Cardiac muscle cell (in vitro differentiated cells and primary cell): ENCODE measurements around the gene HNRNPUL2. TPM values are rescaled to one million over a fixed set of nuclear protein-coding genes. Genes with fewer than 3 reads are reported as not detected.
"Not testable (repeated sequence)": the region's sequence is repeated elsewhere in the genome, so short reads cannot be mapped to it uniquely, and the experiment has no call there.

Source experiments
- DNase-seq, 2 donors: peaks; one replicate each; pipeline versions ENCODE4 v3.0.0 to v3.0.0-alpha.2; 2010 to 2017; ENCODE audit warnings: low read depth in 1 of 2, low spot score in 1 of 2
- H3K27ac ChIP-seq: fragments of 200-600 bp; sonication (generic); 2 replicates; pipeline ENCODE4 v1.5.1; 2016
- H3K27me3 ChIP-seq: fragments of 200-600 bp; sonication (generic); 2 replicates; pipeline ENCODE4 v1.6.0; 2016; ENCODE audit warnings: control low read depth
- H3K36me3 ChIP-seq: fragments of 200-600 bp; sonication (generic); 2 replicates; pipeline ENCODE4 v1.5.1; 2016; ENCODE audit warnings: control low read depth
- H3K4me1 ChIP-seq: fragments of 200-600 bp; sonication (generic); 2 replicates; pipeline ENCODE4 v1.8.1; 2017; ENCODE audit warnings: low read depth, mild to moderate bottlenecking, mixed run types
- H3K4me3 ChIP-seq: fragments of 200-600 bp; sonication (generic); 2 replicates; pipeline ENCODE4 v1.5.1; 2016; ENCODE audit warnings: mild to moderate bottlenecking
- H3K9me3 ChIP-seq: fragments of 200-600 bp; sonication (generic); 2 replicates; pipeline ENCODE4 v1.5.1; 2017; ENCODE audit warnings: low read depth, mild to moderate bottlenecking, control low read depth
- polyA plus RNA-seq: library from polyadenylated mRNA; unstranded; fragments of >200 nt; fragmentation: Nextera tagmentation; extraction: Ambion mirVana; gene quantifications from 2 replicates; pipeline ENCODE4 v1.2.1, GENCODE V29; 2016
- total RNA-seq: library from RNA; depleted of rRNA; stranded (reverse); fragments of >200 nt; gene quantifications from 2 replicates; pipeline ENCODE4 v1.2.3, GENCODE V29; 2016
- TF ChIP-seq, protein P1 (sequence below): IDR thresholded peaks from 2 replicates; pipeline ENCODE4 v1.5.1; 2012; ENCODE audit warnings: low read depth, mild to moderate bottlenecking, low read length

HNRNPUL2 gene
- total RNA-seq, result 13.7 and 20.0 TPM in 2 replicates
- polyA plus RNA-seq, result 2.9 and 3.2 TPM in 2 replicates

DNA sequence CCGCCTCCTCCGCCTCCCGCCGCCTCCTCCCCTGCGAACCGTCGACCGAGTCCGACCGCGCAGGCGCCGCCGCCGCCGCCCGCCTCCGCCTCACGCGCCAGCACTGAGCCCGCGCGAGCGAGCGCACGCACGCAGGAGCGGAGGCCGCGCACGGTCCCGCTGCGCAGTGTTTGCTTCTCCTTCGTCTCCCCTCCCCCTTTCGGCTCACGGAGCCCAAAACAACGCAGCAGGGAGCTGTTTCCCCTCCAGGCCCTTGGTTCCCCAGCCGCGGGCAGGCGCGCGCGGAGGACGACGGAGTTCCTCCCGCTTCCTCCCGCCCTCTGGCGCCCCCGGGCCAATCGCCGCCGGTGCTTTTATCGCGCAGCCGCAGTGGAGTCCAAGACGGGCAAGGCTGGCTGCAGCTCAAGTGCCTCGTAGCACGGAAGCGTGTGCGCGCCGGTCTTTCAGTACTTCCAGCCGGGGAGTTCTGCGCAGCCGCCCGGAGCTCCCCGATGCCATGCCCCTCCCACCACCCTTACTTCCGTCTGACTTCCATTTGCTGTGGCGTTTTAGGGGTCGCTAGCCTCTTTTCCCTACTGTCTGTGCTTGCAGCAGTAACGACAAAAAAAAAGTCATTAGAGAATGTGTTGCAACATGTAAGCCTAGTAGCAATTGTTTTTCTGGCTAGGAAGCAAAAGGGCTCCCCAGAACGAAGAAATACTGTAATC lies at the start of gene HNRNPUL2:
TSS of gene HNRNPUL2 (minus strand) at position 293 of the 707 bp plus-strand sequence. CDS start 301 bp downstream, outside the sequence.
- TF ChIP-seq, protein P1, sequence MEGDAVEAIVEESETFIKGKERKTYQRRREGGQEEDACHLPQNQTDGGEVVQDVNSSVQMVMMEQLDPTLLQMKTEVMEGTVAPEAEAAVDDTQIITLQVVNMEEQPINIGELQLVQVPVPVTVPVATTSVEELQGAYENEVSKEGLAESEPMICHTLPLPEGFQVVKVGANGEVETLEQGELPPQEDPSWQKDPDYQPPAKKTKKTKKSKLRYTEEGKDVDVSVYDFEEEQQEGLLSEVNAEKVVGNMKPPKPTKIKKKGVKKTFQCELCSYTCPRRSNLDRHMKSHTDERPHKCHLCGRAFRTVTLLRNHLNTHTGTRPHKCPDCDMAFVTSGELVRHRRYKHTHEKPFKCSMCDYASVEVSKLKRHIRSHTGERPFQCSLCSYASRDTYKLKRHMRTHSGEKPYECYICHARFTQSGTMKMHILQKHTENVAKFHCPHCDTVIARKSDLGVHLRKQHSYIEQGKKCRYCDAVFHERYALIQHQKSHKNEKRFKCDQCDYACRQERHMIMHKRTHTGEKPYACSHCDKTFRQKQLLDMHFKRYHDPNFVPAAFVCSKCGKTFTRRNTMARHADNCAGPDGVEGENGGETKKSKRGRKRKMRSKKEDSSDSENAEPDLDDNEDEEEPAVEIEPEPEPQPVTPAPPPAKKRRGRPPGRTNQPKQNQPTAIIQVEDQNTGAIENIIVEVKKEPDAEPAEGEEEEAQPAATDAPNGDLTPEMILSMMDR, result peak; percentile 18
- peaks cover 17% of the 10 kb centered on the region for H3K36me3 ChIP-seq
- peak within 1 kb of the TSS; percentile 90 for H3K4me3 ChIP-seq
- H3K27ac ChIP-seq, result peak within 1 kb of the TSS; percentile 98
- no peaks in the 10 kb centered on the region for H3K9me3 ChIP-seq
- DNase-seq, result peak; percentile 100
- H3K27me3 ChIP-seq, result no peaks in the 10 kb centered on the region
- peaks cover 8% of the 10 kb centered on the region for H3K4me1 ChIP-seq

DNA sequence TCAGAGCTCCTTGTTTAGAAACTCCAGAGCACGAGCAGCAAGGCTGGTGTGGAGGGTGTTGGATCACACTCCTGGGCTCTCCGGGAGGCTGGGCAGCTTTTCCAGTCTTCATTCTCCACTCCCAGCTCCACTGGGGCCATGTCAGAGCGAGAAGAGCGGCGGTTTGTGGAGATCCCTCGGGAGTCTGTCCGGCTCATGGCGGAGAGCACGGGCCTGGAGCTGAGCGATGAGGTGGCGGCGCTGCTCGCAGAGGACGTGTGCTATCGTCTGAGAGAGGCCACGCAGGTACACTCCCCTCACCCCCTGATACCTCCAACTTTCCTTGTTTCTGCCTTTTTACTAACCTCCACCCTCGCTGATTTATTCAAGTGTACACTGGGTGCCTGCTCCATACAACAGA lies 48.4 kb upstream of the HNRNPUL2 start:
- DNase-seq, result no peak
- Histone ChIP-seq H3K36me3 (peaks cover 10% of the 10 kb centered on the region), H3K27me3 (no peaks in the 10 kb centered on the region), H3K27ac (no peak overlapping the region), H3K4me3 (no peak overlapping the region), H3K9me3 (no peaks in the 10 kb centered on the region), H3K4me1 (peaks cover under 1% of the 10 kb centered on the region)
- TF ChIP-seq, protein P1, result no peak

DNA sequence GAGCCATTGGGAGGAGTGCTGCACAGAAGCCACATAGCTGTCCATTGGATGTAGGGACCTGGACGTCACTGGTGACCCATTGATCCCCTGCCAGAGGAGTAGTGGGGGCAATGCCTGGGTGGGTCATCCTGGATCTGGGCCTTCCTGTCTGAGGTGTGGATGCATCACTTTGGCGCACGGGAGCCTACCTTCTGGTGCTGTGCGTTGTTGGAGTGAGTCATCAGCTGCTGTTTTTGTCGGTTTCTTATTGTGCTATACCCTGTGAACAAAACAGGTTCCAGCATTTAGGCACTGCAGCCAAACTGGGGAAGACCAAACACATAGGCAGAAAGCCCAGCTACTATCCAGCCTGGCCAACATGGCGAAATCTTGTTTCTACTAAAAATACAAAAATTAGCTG lies 47.1 kb upstream of the HNRNPUL2 start:
- H3K27ac ChIP-seq, result no peak overlapping the region
- TF ChIP-seq, protein P1, result no peak

DNA sequence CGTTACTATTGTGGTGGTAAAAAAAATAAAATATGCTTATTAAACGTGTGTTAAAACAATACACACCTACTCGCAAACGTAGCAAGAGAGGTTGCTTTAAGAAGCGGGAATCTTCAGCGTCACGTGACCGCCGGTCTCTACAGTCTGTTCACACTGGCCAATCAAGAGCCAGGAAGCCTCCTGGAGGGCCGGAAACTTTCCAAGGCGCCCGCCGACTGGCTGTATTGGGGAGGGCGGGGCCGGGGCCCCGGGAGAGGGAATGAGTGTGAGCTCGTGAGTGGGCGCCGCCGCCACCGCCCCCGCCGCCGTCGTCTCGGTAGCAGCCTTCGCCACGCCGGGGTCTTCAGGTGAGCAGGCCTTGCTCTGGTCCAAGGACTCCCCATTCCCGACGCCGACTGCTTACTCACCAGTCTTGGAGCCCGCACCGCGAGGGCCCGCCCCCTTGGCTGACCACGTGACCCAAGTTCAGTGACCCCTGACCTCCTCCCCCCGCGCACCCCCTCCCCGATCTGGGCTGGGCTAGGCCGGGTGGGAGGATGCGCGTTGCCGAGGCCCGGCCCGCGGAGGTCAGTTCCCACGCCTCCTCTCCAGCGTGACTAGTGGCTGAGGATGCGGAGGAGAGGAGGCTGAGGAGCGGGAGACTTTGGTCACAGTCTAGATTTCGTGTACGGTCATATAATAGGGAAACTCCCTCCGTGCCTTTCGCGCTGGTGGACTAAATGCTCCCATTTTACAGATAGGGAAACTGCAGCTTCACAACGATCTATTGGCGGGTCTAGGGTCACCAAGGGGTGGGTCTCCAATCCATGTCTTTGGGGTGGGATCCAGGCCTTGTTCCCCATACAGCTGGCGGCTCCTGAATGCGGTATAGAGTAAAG lies 44.1 kb upstream of the HNRNPUL2 start, which contains the start of gene TAF6L:
TSS of gene TAF6L (plus strand) at position 253 of the 878 bp plus-strand sequence. CDS start 4,388 bp downstream, outside the sequence.
- H3K27me3 ChIP-seq, result no peaks in the 10 kb centered on the region
- TF ChIP-seq, protein P1, result no peak
- H3K27ac ChIP-seq, result peak within 1 kb of the TSS; percentile 93
- H3K9me3 ChIP-seq, result no peaks in the 10 kb centered on the region
- H3K4me1 ChIP-seq, result peaks cover 4% of the 10 kb centered on the region
- H3K36me3 ChIP-seq, result peaks cover 10% of the 10 kb centered on the region
- DNase-seq, result peak; percentile 97 to 99
- peak within 1 kb of the TSS; percentile 59 for H3K4me3 ChIP-seq

More for the DNA sequence above, 47.1 kb upstream of the HNRNPUL2 start:
- peaks cover 10% of the 10 kb centered on the region for H3K36me3 ChIP-seq
- H3K4me3 ChIP-seq, result no peak overlapping the region
- DNase-seq, result no peak
- H3K27me3 ChIP-seq, result no peaks in the 10 kb centered on the region
- H3K9me3 ChIP-seq, result no peaks in the 10 kb centered on the region
- peaks cover 4% of the 10 kb centered on the region for H3K4me1 ChIP-seq

DNA sequence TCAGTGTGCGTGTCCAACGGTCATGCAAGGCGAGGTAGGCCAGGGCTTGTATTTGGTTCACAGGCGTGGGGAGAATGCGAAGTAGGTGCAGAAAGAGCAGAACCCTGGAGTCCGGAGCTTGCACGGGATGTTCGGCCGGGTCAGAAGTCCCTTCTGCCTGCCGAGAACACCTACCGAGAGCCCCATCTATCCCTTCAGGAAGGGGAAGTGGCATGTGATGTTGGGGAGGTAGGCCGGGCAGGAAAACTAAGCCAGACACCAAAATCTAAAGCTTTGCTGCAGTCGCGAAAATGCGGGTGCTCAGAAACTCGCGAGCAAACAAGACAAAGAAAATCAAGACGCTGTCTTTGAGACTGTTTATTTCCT lies 43.5 kb upstream of the HNRNPUL2 start:
- peaks cover 11% of the 10 kb centered on the region for H3K36me3 ChIP-seq
- DNase-seq, result no peak
- no peaks in the 10 kb centered on the region for H3K9me3 ChIP-seq
- H3K4me1 ChIP-seq, result peaks cover 4% of the 10 kb centered on the region
- H3K4me3 ChIP-seq, result peak overlapping the region; percentile 59
- TF ChIP-seq, protein P1, result no peak
- H3K27ac ChIP-seq, result peak overlapping the region; percentile 93
- H3K27me3 ChIP-seq, result no peaks in the 10 kb centered on the region

DNA sequence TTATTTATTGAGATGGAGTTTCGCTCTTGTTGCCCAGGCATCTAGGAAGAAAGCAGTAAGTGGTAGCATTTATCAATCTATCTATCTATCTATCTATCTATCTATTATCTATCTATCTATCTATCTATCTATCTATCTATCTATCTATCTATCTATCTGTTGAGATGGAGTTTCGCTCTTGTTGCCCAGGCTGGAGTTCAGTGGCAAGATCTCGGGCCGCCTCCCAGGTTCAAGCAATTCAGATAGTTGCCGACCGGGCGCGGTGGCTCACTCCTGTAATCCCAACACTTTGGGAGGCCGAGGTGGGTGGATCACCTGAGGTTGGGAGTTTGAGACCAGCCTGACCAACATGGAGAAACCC lies 33.6 kb upstream of the HNRNPUL2 start:
- Histone ChIP-seq H3K4me3 (peak overlapping the region; percentile 70), H3K27ac (peak overlapping the region; percentile 66)
- not testable (repeated sequence) for H3K9me3 ChIP-seq, H3K27me3 ChIP-seq, DNase-seq, H3K36me3 ChIP-seq, H3K4me1 ChIP-seq
